DND-41 (cell line): Measurements from ENCODE around the gene C22orf23.

Source experiments
- ATAC-seq: fragments of 200-7000 bp; cut with Tn5 transposase; 3 replicates; pipeline ENCODE4 v1.9.1; 2021; ENCODE audit warnings: low read depth; ENCODE audit not compliant: insufficient read depth
- DNase-seq: peaks from one replicate; pipeline ENCODE4 v3.0.0-alpha.2; 2020
- H2AFZ ChIP-seq: 2 replicates; pipeline ENCODE4 v1.6.0; 2012; ENCODE audit warnings: low read depth, low read length
- H3K27ac ChIP-seq: 2 replicates; pipeline ENCODE4 v1.5.1; 2012; ENCODE audit warnings: low read length, inconsistent platforms
- H3K27me3 ChIP-seq: fragments of 200-600 bp; sonication (generic); 2 replicates; pipeline ENCODE4 v1.6.0; 2012; ENCODE audit warnings: low read length, mild to moderate bottlenecking, inconsistent platforms; ENCODE audit not compliant: insufficient read depth, poor library complexity
- H3K36me3 ChIP-seq: 2 replicates; pipeline ENCODE4 v1.5.1; 2012; ENCODE audit warnings: low read length, inconsistent platforms; ENCODE audit not compliant: insufficient read depth
- H3K4me1 ChIP-seq: 2 replicates; pipeline ENCODE4 v1.5.1; 2012; ENCODE audit warnings: mild to moderate bottlenecking, low read length; ENCODE audit not compliant: insufficient read depth
- H3K4me2 ChIP-seq: 2 replicates; pipeline ENCODE4 v1.6.0; 2012; ENCODE audit warnings: mild to moderate bottlenecking, moderate library complexity, low read length, inconsistent platforms; ENCODE audit not compliant: insufficient read depth
- H3K4me3 ChIP-seq, 2 experiments: fragments of 200-600 bp in 1 of 2; shearing (Covaris generic) in 1 of 2; 2 replicates each; pipeline ENCODE4 v1.5.1; 2012 to 2016; ENCODE audit warnings: inconsistent platforms in 2 of 2, low read length in 2 of 2, mild to moderate bottlenecking in 2 of 2, low read depth in 1 of 2, moderate library complexity in 1 of 2
- H3K79me2 ChIP-seq: 2 replicates; pipeline ENCODE4 v1.6.0; 2012; ENCODE audit warnings: low read length, inconsistent platforms; ENCODE audit not compliant: insufficient read depth
- H3K9ac ChIP-seq: 2 replicates; pipeline ENCODE4 v1.6.0; 2012; ENCODE audit warnings: low read depth, mild to moderate bottlenecking, inconsistent platforms, low read length, moderate library complexity
- H3K9me3 ChIP-seq: 2 replicates; pipeline ENCODE4 v1.5.1; 2012; ENCODE audit warnings: low read length, moderate library complexity, mild to moderate bottlenecking, inconsistent platforms; ENCODE audit not compliant: insufficient read depth, severe bottlenecking
- H4K20me1 ChIP-seq: 2 replicates; pipeline ENCODE4 v1.6.0; 2012; ENCODE audit warnings: low read length; ENCODE audit not compliant: insufficient read depth
- CTCF ChIP-seq: IDR thresholded peaks from 2 replicates; pipeline ENCODE4 v1.5.1; 2012; ENCODE audit warnings: borderline replicate concordance, low read length, moderate library complexity, mild to moderate bottlenecking; ENCODE audit not compliant: poor library complexity, severe bottlenecking; ENCODE audit errors: extremely low read depth
- EZH2 ChIP-seq: IDR thresholded peaks from 3 replicates; pipeline ENCODE4 v1.6.1; 2012; ENCODE audit warnings: borderline replicate concordance, low read depth, mild to moderate bottlenecking, moderate library complexity, low read length, inconsistent platforms; ENCODE audit not compliant: severe bottlenecking

The C22orf23 gene

GRCh38 chr22:37933711-37934376 lies 19.6 kb downstream of the C22orf23 start:
- DNase-seq (peak; percentile 81), ATAC-seq (peak; percentile 98)
- Histone ChIP-seq H3K27ac (no peak overlapping the region), H2AFZ (no peak overlapping the region), H3K4me1 (peaks cover 3% of the 10 kb centered on the region; the same call in 1 of the 2 replicates), H4K20me1 (no peaks in the 10 kb centered on the region; the same call in 1 of the 2 replicates), H3K9me3 (no peaks in the 10 kb centered on the region), H3K4me2 (no peak overlapping the region; the same call in 1 of the 2 replicates), H3K79me2 (no peaks in the 10 kb centered on the region), H3K9ac (no peak overlapping the region), H3K27me3 (no peaks in the 10 kb centered on the region), H3K4me3 (no peak overlapping the region), H3K36me3 (peaks cover 35% of the 10 kb centered on the region)
- peak; percentile 75 for TF ChIP-seq CTCF
- no peak for TF ChIP-seq EZH2

- Histone ChIP-seq H3K4me3 (no peak overlapping the region), H3K27ac (no peak overlapping the region), H3K4me2 (no peak overlapping the region), H2AFZ (no peak overlapping the region), H3K9me3 (no peaks in the 10 kb centered on the region), H4K20me1 (no peaks in the 10 kb centered on the region; the same call in 1 of the 2 replicates), H3K79me2 (no peaks in the 10 kb centered on the region), H3K4me1 (peaks cover 3% of the 10 kb centered on the region; the same call in 1 of the 2 replicates), H3K27me3 (no peaks in the 10 kb centered on the region), H3K9ac (no peak overlapping the region), H3K36me3 (peaks cover 35% of the 10 kb centered on the region)
- ATAC-seq (no peak), DNase-seq (no peak)
- TF ChIP-seq EZH2, result no peak
- no peak for TF ChIP-seq CTCF
These were observed 20.4 kb downstream of the C22orf23 start for GRCh38 chr22:37932821-37933578.

- Histone ChIP-seq H3K4me3 (no peak overlapping the region), H3K4me1 (peaks cover 3% of the 10 kb centered on the region; the same call in 1 of the 2 replicates), H3K27me3 (no peaks in the 10 kb centered on the region), H4K20me1 (no peaks in the 10 kb centered on the region; the same call in 1 of the 2 replicates), H2AFZ (no peak overlapping the region), H3K27ac (no peak overlapping the region), H3K36me3 (peaks cover 33% of the 10 kb centered on the region), H3K9me3 (no peaks in the 10 kb centered on the region), H3K4me2 (no peak overlapping the region), H3K9ac (no peak overlapping the region), H3K79me2 (no peaks in the 10 kb centered on the region)
- TF ChIP-seq EZH2 (no peak), CTCF (no peak)
- ATAC-seq, result no peak
- DNase-seq, result no peak
These were observed 21.0 kb downstream of the C22orf23 start for GRCh38 chr22:37932401-37932800.
